GM12878 (cell line): ENCODE data around the gene BUB1. TPM values are rescaled to one million over a fixed set of nuclear protein-coding genes. Genes with fewer than 3 reads are reported as not detected.
A peak's percentile ranks its signal among the peaks of the same experiment; 100 is the strongest.
"Not testable (repeated sequence)": the region's sequence is repeated elsewhere in the genome, so short reads cannot be mapped to it uniquely, and the experiment has no call there.

Experiments
- ATAC-seq: fragments of 200-7000 bp; cut with Tn5 transposase; 3 replicates; pipeline ENCODE4 v1.9.1; 2020; ENCODE audit warnings: mild to moderate bottlenecking, moderate library complexity
- BruUV-seq: library from RNA; stranded (reverse); fragments of 400-500 nt; replicated peaks from 2 replicates; lab custom pipeline; 2021; lab: Mats Ljungman, UMichigan
- CTCF ChIA-PET: fragments of 300-600 bp; sonication (Branson Sonifier 250); formaldehyde crosslinking; extraction: SDS; loops from one replicate; lab custom pipeline; 2021; ENCODE audit warnings: inconsistent platforms; lab: Yijun Ruan, JAX
- POLR2A ChIA-PET: fragments of 350-600 bp; formaldehyde crosslinking; extraction: SDS; loops from one replicate; lab custom pipeline; 2021; ENCODE audit warnings: inconsistent platforms; lab: Charles Lee
- RAD21 ChIA-PET: fragments of 300-600 bp; sonication (Branson Sonifier 250); formaldehyde crosslinking; loops from one replicate; lab custom pipeline; 2023; ENCODE audit warnings: antibody characterized with exemption; ENCODE audit not compliant: unreplicated experiment; lab: Charles Lee
- SMC1A ChIA-PET: fragments of 300-600 bp; sonication (Branson Sonifier 250); formaldehyde crosslinking; loops from one replicate; lab custom pipeline; 2023; ENCODE audit not compliant: unreplicated experiment, uncharacterized antibody; lab: Charles Lee
- DNase-seq: peaks from one replicate; pipeline ENCODE4 v3.0.0-alpha.2; 2011; ENCODE audit warnings: low read depth, low spot score
- FAIRE-seq: peaks from 3 replicates; lab custom pipeline; 2011; peaks lifted over from hg19 to GRCh38; lab: Jason Lieb, UNC
- H2AFZ ChIP-seq: 2 replicates; pipeline ENCODE4 v1.6.0; 2011; ENCODE audit warnings: low read depth, low read length, control low read depth; ENCODE audit not compliant: control insufficient read depth
- H3K27ac ChIP-seq: 2 replicates; pipeline ENCODE4 v1.5.1; 2011; ENCODE audit warnings: control low read depth; ENCODE audit not compliant: control insufficient read depth, insufficient read depth
- H3K27me3 ChIP-seq, 2 experiments: replicated peaks in 1 of 2; 2 replicates each; pipeline versions ENCODE4 v1.6.0 to v1.6.1; 2011; ENCODE audit warnings: low read length in 1 of 2; ENCODE audit not compliant: control insufficient read depth in 2 of 2, insufficient read depth in 2 of 2
- H3K36me3 ChIP-seq, 2 experiments: 2 replicates each; pipeline ENCODE4 v1.5.1; 2011; ENCODE audit warnings: low read length in 1 of 2; ENCODE audit not compliant: control insufficient read depth in 2 of 2, insufficient read depth in 2 of 2
- H3K4me1 ChIP-seq: 2 replicates; pipeline ENCODE4 v1.6.1; 2011; ENCODE audit warnings: mild to moderate bottlenecking, low read length, moderate library complexity, mixed read lengths; ENCODE audit not compliant: control insufficient read depth, insufficient read depth
- H3K4me2 ChIP-seq: 2 replicates; pipeline ENCODE4 v1.6.0; 2011; ENCODE audit warnings: control low read depth; ENCODE audit not compliant: control insufficient read depth, insufficient read depth
- H3K4me3 ChIP-seq: fragments of 200-600 bp; sonication (generic); 2 replicates; pipeline ENCODE4 v1.5.1; 2016
- H3K79me2 ChIP-seq: 2 replicates; pipeline ENCODE4 v1.6.0; 2011; ENCODE audit warnings: low read length; ENCODE audit not compliant: control insufficient read depth, insufficient read depth
- H3K9ac ChIP-seq: 2 replicates; pipeline ENCODE4 v1.8.0; 2011; ENCODE audit warnings: low read length, control low read depth, mixed read lengths; ENCODE audit not compliant: control insufficient read depth, insufficient read depth
- H3K9me3 ChIP-seq: replicated peaks from 3 replicates; pipeline ENCODE4 v1.5.1; 2011; ENCODE audit warnings: mild to moderate bottlenecking, low read length; ENCODE audit not compliant: control insufficient read depth, insufficient read depth
- H4K20me1 ChIP-seq: 2 replicates; pipeline ENCODE4 v1.6.0; 2011; ENCODE audit not compliant: control insufficient read depth, insufficient read depth
- ATF7 ChIP-seq: fragments of 450-650 bp; IDR thresholded peaks from 2 replicates; pipeline ENCODE4 v1.6.1; 2016; ENCODE audit warnings: low read depth, mild to moderate bottlenecking
- DPF2 ChIP-seq: fragments of 450-650 bp; IDR thresholded peaks from 2 replicates; pipeline ENCODE4 v1.6.1; 2017; ENCODE audit warnings: mild to moderate bottlenecking
- GATAD2B ChIP-seq: fragments of 450-650 bp; conservative IDR thresholded peaks from 2 replicates; pipeline ENCODE4 v1.6.1; 2017; ENCODE audit warnings: low read depth, mild to moderate bottlenecking, moderate library complexity
- HDGF ChIP-seq: fragments of 450-650 bp; IDR thresholded peaks from 2 replicates; pipeline ENCODE4 v1.6.1; 2016; ENCODE audit warnings: antibody characterized with exemption
- IKZF1 ChIP-seq: fragments of 450-650 bp; conservative IDR thresholded peaks from 2 replicates; pipeline ENCODE4 v1.6.1; 2017; ENCODE audit warnings: antibody characterized with exemption, mild to moderate bottlenecking
- MEF2B ChIP-seq: fragments of 450-650 bp; IDR thresholded peaks from 2 replicates; pipeline ENCODE4 v1.6.1; 2018; ENCODE audit warnings: mild to moderate bottlenecking, moderate library complexity; ENCODE audit not compliant: partially characterized antibody, poor library complexity, severe bottlenecking
- MLLT1 ChIP-seq: fragments of 450-650 bp; IDR thresholded peaks from 2 replicates; pipeline ENCODE4 v1.6.1; 2016; ENCODE audit warnings: mild to moderate bottlenecking
- MTA2 ChIP-seq: fragments of 450-650 bp; IDR thresholded peaks from 2 replicates; pipeline ENCODE4 v1.6.1; 2016; ENCODE audit warnings: low read depth, mild to moderate bottlenecking, moderate library complexity
- NBN ChIP-seq: fragments of 450-650 bp; IDR thresholded peaks from 2 replicates; pipeline ENCODE4 v1.6.1; 2016
- NR2F1 ChIP-seq: fragments of 450-650 bp; conservative IDR thresholded peaks from 2 replicates; pipeline ENCODE4 v1.6.1; 2017; ENCODE audit warnings: mild to moderate bottlenecking
- WGBS: methylation state at CpG from one replicate; pipeline ENCODE4 v1.1.6; 2016; ENCODE audit warnings: low lambda C conversion rate; ENCODE audit not compliant: insufficient replicate concordance, insufficient coverage; ENCODE audit errors: missing lambda C conversion rate; 5-methylcytosine and 5-hydroxymethylcytosine counted together
- in situ Hi-C: fragments of 300-500 bp; cut with MboI; formaldehyde crosslinking; loops from 9 replicates; pipeline ENCODE4 v1.14.3; 2018; ENCODE audit warnings: mixed read lengths
- intact Hi-C: fragments of 100-400 bp; cut with micrococcal nuclease; formaldehyde crosslinking; loops from one replicate; pipeline ENCODE4 v1.14.2; 2022; ENCODE audit not compliant: unreplicated experiment
- polyA plus RNA-seq, 11 experiments: library from polyadenylated mRNA; depleted of rRNA in 4 of 11; unstranded in 6 of 11; stranded (reverse) in 5 of 11; fragments of >200 nt; fragmentation: Nextera tagmentation in 4 of 11; fragmentation: Illumina TruSeq in 1 of 11; extraction: Ambion mirVana in 4 of 11; extraction: Trizol in 1 of 11; gene quantifications; 1 replicate in 1 of 11; 2 replicates in 10 of 11; pipeline versions ENCODE4 v1.2.1 to v1.2.3, GENCODE V29; 2011 to 2016; ENCODE audit warnings: inconsistent platforms in 2 of 11, missing spikeins in 2 of 11, low read depth in 1 of 11
- total RNA-seq, 4 experiments: library from RNA; depleted of rRNA in 3 of 4; stranded (reverse); fragments of >200 nt in 3 of 4; fragmentation: Illumina TruSeq in 1 of 4; extraction: Trizol in 1 of 4; gene quantifications; 2 replicates each; pipeline versions ENCODE4 v1.2.1 to v1.2.3, GENCODE V29; 2013 to 2021

BUB1 gene
- total and polyA plus RNA-seq, 10 of the 15 experiments (the other 5 are each of a cell fraction or from before 2014, with no cell fraction given) = 52.4 to 142 (median 88.9) TPM

- TF ChIP-seq IKZF1 = peak; percentile 40
- TF ChIP-seq NBN = peak; percentile 65; the same call in 1 of the 2 replicates
- TF ChIP-seq DPF2 = peak; percentile 41; the same call in 1 of the 2 replicates
- TF ChIP-seq ATF7 = peak; percentile 26; the same call in 1 of the 2 replicates
- TF ChIP-seq NR2F1 = 0 out of 2 replicates have a peak, but pooled peaks have one; percentile 12
- 0 out of 2 replicates have a peak, but pooled peaks have one; percentile 32 for TF ChIP-seq MLLT1
- peak; percentile 44 for TF ChIP-seq MEF2B
- TF ChIP-seq HDGF = peak; percentile 74; the same call in 1 of the 2 replicates
- 0 out of 2 replicates have a peak, but pooled peaks have one; percentile 25 for TF ChIP-seq GATAD2B
- TF ChIP-seq MTA2 = peak; percentile 61
- ChIA-PET RAD21 (interaction anchor here (1.0 to 1.2 kb wide), 4 partner anchors 12 to 60 kb away, joined by 3 read pairs; no protein-coding TSS in a partner anchor), CTCF (interaction anchor here (0.9 kb wide), 1 partner anchor 59 kb away, joined by 5 read pairs; no protein-coding TSS in a partner anchor), SMC1A (interaction anchor here (0.6 to 1.0 kb wide), 5 partner anchors 12 to 53 kb away, joined by 3 to 5 read pairs (median 3); no protein-coding TSS in a partner anchor), POLR2A (interaction anchor here (0.7 to 1.1 kb wide), 6 partner anchors 12 to 23 kb away, joined by 3 to 11 read pairs (median 6); partner anchors contain the start of gene BUB1)
- H3K4me2 ChIP-seq, in situ Hi-C loops, intact Hi-C loops, DNase-seq, H3K4me1 ChIP-seq, H3K27ac ChIP-seq, H3K4me3 ChIP-seq, BruUV-seq, H3K9me3 ChIP-seq, H3K79me2 ChIP-seq, FAIRE-seq, H3K9ac ChIP-seq, H3K36me3 ChIP-seq, H4K20me1 ChIP-seq, H3K27me3 ChIP-seq: not testable (repeated sequence)
- H2AFZ ChIP-seq = peak overlapping the region; percentile 33
- ATAC-seq = peak; percentile 54
- WGBS = 0% methylated on average over 5 of the region's 5 CpGs
Measured at GRCh38 chr2:110695146-110695898, 17.5 kb upstream of the BUB1 start.
